WI38 (cell line): ENCODE measurements around the gene CETN2.
"Not testable (repeated sequence)": the region's sequence is repeated elsewhere in the genome, so short reads cannot be mapped to it uniquely, and the experiment has no call there.

ENCODE experiments used
- H3K4me3 ChIP-seq: 2 replicates; pipeline ENCODE4 v1.5.1; 2011; ENCODE audit warnings: low read depth, mild to moderate bottlenecking, control low read depth, low read length
- TF ChIP-seq, protein P1 (sequence below): IDR thresholded peaks from 2 replicates; pipeline ENCODE4 v1.5.1; 2012; ENCODE audit warnings: low read depth, mild to moderate bottlenecking, control low read depth, low read length

CETN2 gene

DNA sequence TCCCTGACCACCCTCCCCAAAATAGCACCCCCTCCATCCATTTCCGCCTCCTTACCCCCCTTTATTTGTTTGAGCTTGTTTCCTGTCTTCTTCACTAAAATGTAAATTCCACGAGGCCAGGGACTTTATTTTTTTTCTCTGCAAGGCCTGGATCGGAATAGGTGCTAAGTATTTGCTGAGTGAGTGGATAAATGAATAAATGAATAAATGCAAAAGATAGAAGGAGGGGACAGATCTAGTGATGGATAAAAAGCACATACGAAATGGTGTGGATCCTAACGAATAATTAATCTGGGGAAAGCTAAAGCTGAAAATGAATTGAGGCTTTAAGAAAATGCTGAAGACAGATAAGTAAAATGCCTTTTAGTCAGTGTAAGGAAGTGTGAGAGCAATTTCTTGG lies 12.2 kb downstream of the CETN2 start:
- TF ChIP-seq, protein P1, sequence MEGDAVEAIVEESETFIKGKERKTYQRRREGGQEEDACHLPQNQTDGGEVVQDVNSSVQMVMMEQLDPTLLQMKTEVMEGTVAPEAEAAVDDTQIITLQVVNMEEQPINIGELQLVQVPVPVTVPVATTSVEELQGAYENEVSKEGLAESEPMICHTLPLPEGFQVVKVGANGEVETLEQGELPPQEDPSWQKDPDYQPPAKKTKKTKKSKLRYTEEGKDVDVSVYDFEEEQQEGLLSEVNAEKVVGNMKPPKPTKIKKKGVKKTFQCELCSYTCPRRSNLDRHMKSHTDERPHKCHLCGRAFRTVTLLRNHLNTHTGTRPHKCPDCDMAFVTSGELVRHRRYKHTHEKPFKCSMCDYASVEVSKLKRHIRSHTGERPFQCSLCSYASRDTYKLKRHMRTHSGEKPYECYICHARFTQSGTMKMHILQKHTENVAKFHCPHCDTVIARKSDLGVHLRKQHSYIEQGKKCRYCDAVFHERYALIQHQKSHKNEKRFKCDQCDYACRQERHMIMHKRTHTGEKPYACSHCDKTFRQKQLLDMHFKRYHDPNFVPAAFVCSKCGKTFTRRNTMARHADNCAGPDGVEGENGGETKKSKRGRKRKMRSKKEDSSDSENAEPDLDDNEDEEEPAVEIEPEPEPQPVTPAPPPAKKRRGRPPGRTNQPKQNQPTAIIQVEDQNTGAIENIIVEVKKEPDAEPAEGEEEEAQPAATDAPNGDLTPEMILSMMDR = no peak
- H3K4me3 ChIP-seq = no peak overlapping the region

DNA sequence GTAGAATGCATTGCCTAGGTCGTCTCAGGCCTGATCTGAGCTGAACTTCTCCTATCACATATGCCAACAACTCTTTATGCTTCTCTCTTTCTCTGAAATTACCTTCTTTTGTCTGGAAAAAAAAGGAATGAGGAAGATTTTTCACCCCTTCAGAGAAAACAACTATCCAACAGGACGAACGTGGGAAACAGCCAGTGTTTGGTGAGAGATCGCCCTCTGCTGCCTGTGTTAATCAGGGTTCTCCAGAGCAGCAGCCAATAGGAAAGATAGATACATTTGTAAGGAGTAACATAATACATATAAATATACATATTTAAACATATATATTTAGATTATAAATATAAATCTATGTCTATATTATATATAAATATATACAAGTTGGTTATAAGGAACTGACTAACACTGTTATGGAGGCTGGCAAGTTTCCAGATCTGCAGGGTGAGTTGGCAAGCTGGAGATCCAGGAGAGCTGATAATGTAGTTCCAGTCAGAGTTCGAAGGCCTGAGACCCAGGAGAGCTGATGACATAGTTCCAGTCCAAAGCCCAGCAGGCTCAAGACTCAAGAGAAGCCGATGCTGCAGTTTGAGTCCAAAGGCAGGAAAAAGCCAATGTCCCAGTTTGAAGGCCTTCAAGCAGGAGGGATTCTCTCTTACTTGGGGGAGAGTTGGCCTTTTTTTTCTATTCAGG lies 13.3 kb downstream of the CETN2 start:
- no peak overlapping the region for H3K4me3 ChIP-seq
- TF ChIP-seq, protein P1 = peak; percentile 43; the same call in 1 of the 2 replicates

DNA sequence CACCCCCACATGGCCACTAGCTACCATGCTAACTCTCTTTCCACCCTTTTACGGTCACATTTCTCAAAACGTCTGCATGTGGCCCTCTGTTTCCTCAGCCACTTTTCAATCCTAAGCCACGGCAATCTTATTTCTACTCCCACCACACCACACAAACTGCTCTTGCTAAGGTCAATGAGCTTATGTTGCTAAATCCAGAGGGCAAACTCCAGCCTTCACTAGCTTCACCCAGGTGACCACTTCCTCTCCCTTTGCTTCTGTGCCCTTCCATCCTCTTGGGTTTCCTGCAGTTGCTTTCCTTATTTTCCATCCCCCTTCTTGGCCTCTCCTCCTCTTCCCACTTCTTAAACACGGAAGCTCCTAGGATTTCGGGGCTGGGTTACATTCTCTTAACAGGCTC lies 16.5 kb downstream of the CETN2 start:
- H3K4me3 ChIP-seq = no peak overlapping the region
- TF ChIP-seq, protein P1 = no peak

DNA sequence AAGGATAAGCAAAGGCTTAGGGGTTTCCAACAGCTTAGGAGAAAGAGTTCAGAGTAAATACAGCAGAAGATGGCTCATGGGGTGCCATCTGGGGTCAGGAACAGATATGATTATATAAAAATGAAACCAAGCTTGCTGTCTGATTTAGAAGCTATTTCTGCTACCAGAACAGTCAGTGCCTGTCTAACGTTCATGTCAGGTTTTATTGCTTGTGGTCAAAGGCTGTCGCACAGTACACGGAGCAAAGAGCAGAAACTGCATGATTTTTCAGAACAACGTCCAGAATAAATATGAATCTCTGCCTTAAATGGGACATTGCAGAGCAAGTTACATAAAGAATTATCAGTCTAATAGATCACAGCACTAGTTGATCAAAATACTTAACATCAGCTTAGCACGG lies 17.4 kb downstream of the CETN2 start:
- TF ChIP-seq, protein P1 = no peak
- H3K4me3 ChIP-seq = no peak overlapping the region

DNA sequence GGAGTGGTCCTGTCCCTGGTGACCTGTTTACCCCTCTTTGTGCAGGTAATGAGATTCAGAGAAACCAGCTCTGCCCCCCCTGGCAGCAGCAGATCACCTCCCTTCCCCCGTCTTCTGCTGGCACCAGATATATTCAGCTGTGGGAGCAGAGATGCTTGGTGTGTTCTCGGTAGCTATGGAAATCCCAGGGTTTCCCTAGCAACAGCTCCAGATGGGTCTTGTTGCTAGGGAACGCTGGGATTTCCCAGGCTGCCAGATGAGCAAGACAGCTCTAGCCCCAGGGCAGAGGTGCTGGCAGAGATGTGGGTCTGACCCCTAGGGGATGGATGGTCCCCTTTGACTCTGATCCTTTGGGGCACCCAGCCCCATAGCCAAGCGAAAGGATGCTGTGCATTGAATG lies 20.2 kb downstream of the CETN2 start:
- no peak overlapping the region for H3K4me3 ChIP-seq
- TF ChIP-seq, protein P1 = no peak

DNA sequence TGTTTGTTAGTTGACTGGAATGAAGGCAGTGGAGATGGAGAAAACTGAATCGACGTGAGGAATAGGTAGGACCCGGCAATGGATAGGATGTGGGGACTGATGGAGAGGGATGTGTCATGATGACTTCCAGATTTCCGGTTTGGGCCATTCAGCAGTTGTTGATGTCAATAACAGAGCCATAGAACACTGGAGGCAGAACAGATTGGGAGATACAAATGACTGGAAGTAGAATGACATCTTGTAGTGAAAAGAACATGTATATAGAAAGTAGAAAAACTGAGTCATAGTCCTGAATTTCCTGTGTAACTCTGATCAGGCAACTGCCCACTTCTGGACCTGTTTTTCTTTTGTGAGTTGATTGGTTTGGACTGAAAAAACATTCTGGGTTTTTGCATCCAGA lies 24.5 kb downstream of the CETN2 start:
- no peak overlapping the region for H3K4me3 ChIP-seq
- TF ChIP-seq, protein P1 = no peak

DNA sequence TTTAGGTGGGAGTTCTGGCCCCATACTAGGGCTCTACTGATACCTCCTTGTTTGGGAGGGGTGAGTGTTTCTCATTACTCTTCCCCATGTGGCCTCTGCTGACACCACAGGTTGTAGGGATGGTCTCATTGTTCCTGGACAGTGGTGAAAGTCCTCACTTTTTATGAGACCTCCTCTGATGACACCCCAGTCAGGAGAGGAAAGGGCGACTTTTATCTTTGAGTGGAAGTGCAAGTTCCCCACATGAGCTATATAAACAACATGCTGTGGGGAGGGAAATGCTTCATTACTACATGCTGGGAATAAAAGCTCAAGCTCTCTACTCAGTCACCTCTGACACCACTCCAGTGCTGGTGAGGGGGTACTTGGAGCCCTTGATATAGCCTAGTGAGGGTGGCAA lies 31.6 kb downstream of the CETN2 start:
- H3K4me3 ChIP-seq = no peak overlapping the region
- TF ChIP-seq, protein P1 = no peak

DNA sequence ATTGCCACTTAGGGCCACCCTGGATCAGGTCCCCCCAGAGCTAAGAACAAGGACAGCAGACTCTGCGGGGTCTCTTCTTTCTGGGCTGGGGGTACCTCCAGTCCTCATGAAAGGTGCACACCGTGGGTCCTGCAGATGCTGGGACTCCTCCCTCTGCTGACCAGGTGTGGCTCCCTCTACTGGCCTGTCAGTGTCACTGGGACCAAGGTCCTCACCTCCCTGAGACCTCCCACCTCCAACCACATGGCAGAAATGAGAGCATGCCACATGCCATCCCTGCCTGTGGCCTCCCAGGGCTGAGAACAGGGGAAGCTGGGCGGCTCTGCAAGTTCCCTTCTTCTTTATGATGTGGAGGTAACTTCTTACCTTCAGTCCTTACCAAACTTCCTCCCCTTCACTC lies 43.5 kb downstream of the CETN2 start:
- not testable (repeated sequence) for H3K4me3 ChIP-seq
